MV-4-11 (cell line): ENCODE measurements around the gene ULK1.

Source experiments
- DNase-seq: peaks from one replicate; lab custom pipeline; 2025; lab: John Stamatoyannopoulos, UW

Gene ULK1

GRCh38 chr12:131920157-131920508, 25.7 kb downstream of the ULK1 start:
- DNase-seq, result no peak

GRCh38 chr12:131920902-131921840, 26.7 kb downstream of the ULK1 start:
- DNase-seq, result no peak

GRCh38 chr12:131921866-131922769, 27.7 kb downstream of the ULK1 start:
- no peak for DNase-seq

- DNase-seq, result no peak
These were observed 28.4 kb downstream of the ULK1 start for GRCh38 chr12:131922772-131923171.

- DNase-seq, result no peak
These were observed 28.8 kb downstream of the ULK1 start for GRCh38 chr12:131923260-131923659.

GRCh38 chr12:131927110-131928079, 33.0 kb downstream of the ULK1 start:
- no peak for DNase-seq

GRCh38 chr12:131928080-131928710, 33.8 kb downstream of the ULK1 start:
- no peak for DNase-seq

- DNase-seq, result peak; percentile 90
These were observed 34.5 kb downstream of the ULK1 start, which contains the start of gene PUS1 for GRCh38 chr12:131928711-131929580. Gene PUS1, plus strand, starts transcription at chr12:131929276. Its CDS starts 447 bp downstream, at chr12:131929723.

- DNase-seq, result no peak
These were observed 35.4 kb downstream of the ULK1 start for GRCh38 chr12:131929581-131930456.

GRCh38 chr12:131930510-131930909, 36.1 kb downstream of the ULK1 start:
- DNase-seq, result no peak

GRCh38 chr12:131933387-131933786, 39.0 kb downstream of the ULK1 start:
- DNase-seq, result no peak

- DNase-seq, result no peak
These were observed 40.1 kb downstream of the ULK1 start for GRCh38 chr12:131934535-131934934.

- no peak for DNase-seq
These were observed 43.7 kb downstream of the ULK1 start for GRCh38 chr12:131938082-131938481.

- no peak for DNase-seq
These were observed 44.6 kb downstream of the ULK1 start for GRCh38 chr12:131939007-131939406.

GRCh38 chr12:131940141-131940547, 45.7 kb downstream of the ULK1 start:
- DNase-seq, result no peak

GRCh38 chr12:131941116-131941986, 46.9 kb downstream of the ULK1 start:
- no peak for DNase-seq

- no peak for DNase-seq
These were observed 47.5 kb downstream of the ULK1 start for GRCh38 chr12:131941987-131942341.

GRCh38 chr12:131942671-131943070, 48.2 kb downstream of the ULK1 start:
- DNase-seq, result no peak
